ENCODE results near the gene SLC23A2. TPM values are rescaled to one million over a fixed set of nuclear protein-coding genes. Genes with fewer than 3 reads are reported as not detected.

The SLC23A2 gene
- total RNA-seq, 1 donor from 2014 or later = 19.2 TPM

- Histone ChIP-seq H3K36me3 (no peaks in the 10 kb centered on the region), H3K27ac (no peak overlapping the region), H3K4me1 (no peaks in the 10 kb centered on the region), H3K27me3 (ENCODE audit: low read depth) (no peaks in the 10 kb centered on the region), H3K4me3 (no peak overlapping the region), H3K9me3 (no peaks in the 10 kb centered on the region)
- ATAC-seq = no peak
- intact Hi-C loops (cut with DNase I) = no loop called here
- no peak for DNase-seq
- TF ChIP-seq CTCF (IDR thresholded peaks at IDR 0.05) = no peak
These were observed 163.6 kb downstream of the SLC23A2 start for GRCh38 chr20:4837760-4838159.

- Histone ChIP-seq H3K9me3 (no peaks in the 10 kb centered on the region), H3K27me3 (ENCODE audit: low read depth) (no peaks in the 10 kb centered on the region), H3K4me3 (no peak overlapping the region), H3K4me1 (no peaks in the 10 kb centered on the region), H3K36me3 (no peaks in the 10 kb centered on the region), H3K27ac (no peak overlapping the region)
- TF ChIP-seq CTCF (IDR thresholded peaks at IDR 0.05) = no peak
- DNase-seq = no peak
- ATAC-seq = no peak
- intact Hi-C loops (cut with DNase I) = no loop called here
These were observed 164.4 kb downstream of the SLC23A2 start for GRCh38 chr20:4836935-4837334.

- Histone ChIP-seq H3K27ac (peak overlapping the region; percentile 24), H3K4me3 (no peak overlapping the region), H3K4me1 (no peaks in the 10 kb centered on the region), H3K9me3 (no peaks in the 10 kb centered on the region), H3K27me3 (ENCODE audit: low read depth) (no peaks in the 10 kb centered on the region), H3K36me3 (no peaks in the 10 kb centered on the region)
- intact Hi-C loops (cut with DNase I) = no loop called here
- no peak for ATAC-seq
- DNase-seq = no peak
- no peak for TF ChIP-seq CTCF (IDR thresholded peaks at IDR 0.05)
These were observed 164.8 kb downstream of the SLC23A2 start for GRCh38 chr20:4836473-4836872.

- no peaks in the 10 kb centered on the region for H3K27me3 ChIP-seq (ENCODE audit: low read depth)
- ATAC-seq (peak; percentile 77 to 86), DNase-seq (peak; percentile 54)
- intact Hi-C loops (cut with DNase I) = no loop called here
- no peak for TF ChIP-seq CTCF (IDR thresholded peaks at IDR 0.05)
- H3K4me3 ChIP-seq = no peak overlapping the region
- H3K27ac ChIP-seq = no peak overlapping the region
- no peaks in the 10 kb centered on the region for H3K4me1 ChIP-seq
- no peaks in the 10 kb centered on the region for H3K9me3 ChIP-seq
- no peaks in the 10 kb centered on the region for H3K36me3 ChIP-seq
These were observed 165.8 kb downstream of the SLC23A2 start for GRCh38 chr20:4835244-4836177.

GRCh38 chr20:4833074-4833728 lies 168.1 kb downstream of the SLC23A2 start:
- Histone ChIP-seq H3K27ac (no peak overlapping the region), H3K9me3 (no peaks in the 10 kb centered on the region), H3K36me3 (no peaks in the 10 kb centered on the region), H3K4me1 (peaks cover 17% of the 10 kb centered on the region), H3K27me3 (ENCODE audit: low read depth) (no peaks in the 10 kb centered on the region), H3K4me3 (no peak overlapping the region)
- intact Hi-C loops (cut with DNase I) = no loop called here
- no peak for ATAC-seq
- TF ChIP-seq CTCF (IDR thresholded peaks at IDR 0.05) = no peak
- DNase-seq = no peak

All from lower lobe of right lung (tissue), 2 donors.